GM19025 (cell line): ENCODE results near the gene RNF40.
"Not testable (repeated sequence)": the region's sequence is repeated elsewhere in the genome, so short reads cannot be mapped to it uniquely, and the experiment has no call there.

Experiments
- ATAC-seq: cut with Tn5 transposase; IDR thresholded peaks from one replicate; pipeline ENCODE4 v1.9.1; 2021; ENCODE audit warnings: mild to moderate bottlenecking, low read depth, moderate library complexity; ENCODE audit not compliant: unreplicated experiment

Gene RNF40

DNA sequence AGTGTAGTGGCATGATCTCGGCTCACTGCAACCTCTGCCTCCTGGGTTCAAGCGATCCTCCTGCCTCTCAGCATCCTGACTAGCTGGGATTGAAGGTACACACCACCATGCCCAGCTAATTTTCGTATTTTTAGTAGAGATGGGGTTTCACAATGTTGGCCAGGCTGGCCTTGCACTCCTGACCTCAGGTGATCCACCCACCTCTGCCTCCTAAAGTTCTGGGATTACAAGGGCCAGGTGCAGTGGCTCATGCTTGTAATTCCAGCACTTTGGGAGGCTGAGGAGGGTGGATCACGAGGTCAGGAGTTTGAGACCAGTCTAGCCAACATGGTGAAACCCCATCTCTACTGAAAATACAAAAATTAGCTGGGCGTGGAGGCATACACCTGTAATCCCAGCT, 47.6 kb downstream of the RNF40 start:
- not testable (repeated sequence) for ATAC-seq

DNA sequence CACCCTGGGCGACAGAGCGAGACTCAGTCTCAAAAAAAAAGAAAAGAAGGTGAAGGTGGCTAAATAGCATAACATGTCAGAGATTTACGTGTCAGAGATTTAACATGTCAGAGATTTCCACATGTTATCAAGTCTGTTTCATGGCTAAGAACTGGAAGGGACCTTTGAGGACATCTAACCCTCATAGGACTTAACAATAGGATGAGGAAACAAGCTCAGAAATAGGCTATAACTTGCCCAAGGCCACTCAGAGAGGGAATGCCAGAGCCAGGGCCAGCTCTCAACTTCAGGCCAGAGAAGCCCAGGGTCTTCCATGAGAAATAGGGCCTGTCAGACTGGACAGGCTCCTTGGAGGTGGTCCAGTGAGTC, 51.7 kb downstream of the RNF40 start:
- ATAC-seq = no peak

DNA sequence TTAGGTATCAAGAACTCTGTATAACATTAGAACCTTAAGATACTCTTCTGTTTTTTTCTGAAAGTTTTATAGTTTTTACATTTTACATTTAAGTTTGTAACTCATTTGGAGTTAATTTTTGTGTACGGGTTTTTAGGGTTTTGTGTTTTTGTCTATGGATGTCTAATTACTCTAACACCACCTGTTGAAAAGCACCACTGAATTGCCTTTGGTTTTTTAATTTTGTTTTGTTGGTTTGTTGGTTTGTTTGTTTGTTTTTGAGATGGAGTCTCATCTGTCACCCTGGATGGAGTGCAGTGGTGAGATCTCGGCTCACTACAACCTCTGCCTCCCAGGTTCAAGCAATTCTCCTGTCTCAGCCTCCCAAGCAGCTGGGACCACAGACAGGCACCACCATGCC, 54.6 kb downstream of the RNF40 start:
- no peak for ATAC-seq

DNA sequence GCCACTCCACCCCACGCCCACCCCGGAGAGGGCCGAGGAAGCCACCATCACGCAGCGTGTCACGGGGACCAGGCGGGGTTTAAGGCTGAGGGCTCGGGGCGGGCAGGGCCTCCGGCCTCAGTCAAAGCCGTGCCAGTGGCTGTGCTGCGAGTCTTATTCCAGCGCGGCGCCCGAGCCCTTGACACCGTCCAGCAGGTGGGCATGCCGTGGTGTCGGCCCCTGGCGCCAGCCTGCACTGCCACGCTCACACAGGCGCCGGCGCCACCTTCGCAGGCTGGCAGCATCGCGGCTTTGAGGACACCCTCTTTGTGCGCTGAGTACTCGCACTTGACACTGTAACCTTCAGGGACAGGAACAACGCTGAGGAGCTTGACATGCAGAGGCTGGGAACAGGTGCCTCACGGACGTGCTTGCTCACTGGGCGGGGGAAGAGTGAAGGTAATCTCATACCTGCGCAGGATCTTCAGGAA, 58.9 kb downstream of the RNF40 start:
- ATAC-seq = no peak

DNA sequence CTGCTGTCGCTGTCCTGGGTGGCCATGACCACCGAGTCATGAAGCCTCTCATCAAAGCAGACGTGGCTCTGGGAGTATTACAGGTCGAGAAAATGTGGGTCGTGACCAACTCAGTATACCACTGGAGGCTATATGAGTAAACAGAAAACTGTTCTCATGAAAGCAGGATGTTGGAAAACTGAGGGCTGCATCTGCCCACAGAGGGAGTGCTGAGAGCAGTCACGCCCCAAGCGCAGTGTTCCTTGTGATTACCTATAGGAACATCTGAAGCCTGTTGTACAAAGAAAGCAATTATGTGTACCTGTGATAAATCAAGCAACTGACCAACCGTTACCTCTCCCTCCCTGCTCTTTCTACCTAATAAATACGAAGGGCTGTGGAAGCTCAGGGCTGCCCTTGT, 59.3 kb downstream of the RNF40 start:
- ATAC-seq = not testable (repeated sequence)

DNA sequence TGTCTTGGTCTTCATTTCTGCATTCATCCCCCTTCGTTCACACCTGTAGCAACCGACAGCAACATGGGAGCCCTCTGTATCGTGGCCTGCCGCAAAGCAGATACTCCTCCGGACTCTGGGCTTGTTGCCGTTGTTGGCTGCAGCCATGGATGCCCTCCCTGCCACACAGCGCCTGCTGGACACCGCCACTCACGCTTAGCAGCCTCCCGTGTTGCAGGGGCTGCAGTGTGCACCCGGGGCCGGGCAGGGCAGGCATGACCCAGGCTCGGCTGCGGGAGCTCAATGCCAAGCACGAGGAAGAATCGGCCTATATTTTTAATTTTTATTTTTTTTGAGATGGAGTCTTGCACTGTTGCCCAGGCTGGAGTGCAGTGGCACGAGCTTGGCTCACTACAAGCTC, 59.8 kb downstream of the RNF40 start:
- ATAC-seq = no peak
